ENCODE measurements around the gene NSF. TPM values are rescaled to one million over a fixed set of nuclear protein-coding genes. Genes with fewer than 3 reads are reported as not detected.
"Not testable (repeated sequence)": the region's sequence is repeated elsewhere in the genome, so short reads cannot be mapped to it uniquely, and the experiment has no call there.

NSF gene
- total RNA-seq, 2 experiments from 2014 or later = 23.8 to 24.3 TPM

DNA sequence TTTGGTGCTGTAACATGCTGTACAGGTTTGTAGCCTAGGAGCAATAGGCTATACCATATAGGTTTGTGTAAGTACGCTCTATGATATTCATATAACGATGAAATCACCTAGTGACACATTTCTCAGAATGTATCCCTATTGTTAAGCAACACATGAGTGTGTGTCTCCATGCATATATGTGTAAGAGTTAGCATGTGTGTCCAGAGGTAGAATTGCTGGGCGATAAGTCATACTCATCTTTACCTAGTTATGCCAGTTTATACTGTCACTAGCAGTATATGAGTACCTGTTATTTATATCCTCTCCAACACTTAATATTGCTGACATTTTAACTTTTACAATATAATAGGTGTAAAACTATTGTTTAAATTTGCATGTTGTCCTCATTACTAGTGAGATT is 10.3 kb downstream of the NSF start:
- H3K4me1 Mint-ChIP-seq (ENCODE audit: low read depth); H3K36me3 Mint-ChIP-seq (ENCODE audit: low read depth); H3K4me3 Mint-ChIP-seq; H3K9me3 Mint-ChIP-seq; DNase-seq; H3K27ac Mint-ChIP-seq; CTCF ChIA-PET; intact Hi-C loops (cut with micrococcal nuclease); H3K27me3 Mint-ChIP-seq (ENCODE audit: low read depth): not testable (repeated sequence)

DNA sequence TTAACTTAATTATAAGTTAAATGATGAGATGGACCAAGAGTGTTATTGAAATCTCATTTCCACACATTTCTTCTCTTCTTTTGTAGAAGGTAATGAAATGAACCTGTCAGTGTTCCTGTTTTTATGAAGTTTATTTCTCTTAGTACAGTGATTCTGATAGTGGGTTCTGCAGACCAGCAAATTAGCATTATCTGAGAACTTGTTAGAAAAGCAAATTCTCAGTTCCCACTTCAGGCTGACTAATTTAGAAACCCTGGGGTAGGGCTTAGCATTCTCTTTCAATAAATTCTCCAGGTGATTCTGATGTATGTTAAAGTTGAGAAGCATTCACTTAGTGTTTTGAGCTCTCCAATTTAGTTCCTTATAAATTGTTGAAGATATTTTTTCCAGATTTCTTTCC is 12.7 kb downstream of the NSF start:
- peak; percentile 5 for DNase-seq
- H3K4me1 Mint-ChIP-seq (ENCODE audit: low read depth); H3K9me3 Mint-ChIP-seq; CTCF ChIA-PET; H3K36me3 Mint-ChIP-seq (ENCODE audit: low read depth); H3K27ac Mint-ChIP-seq; intact Hi-C loops (cut with micrococcal nuclease); H3K4me3 Mint-ChIP-seq; H3K27me3 Mint-ChIP-seq (ENCODE audit: low read depth): not testable (repeated sequence)

DNA sequence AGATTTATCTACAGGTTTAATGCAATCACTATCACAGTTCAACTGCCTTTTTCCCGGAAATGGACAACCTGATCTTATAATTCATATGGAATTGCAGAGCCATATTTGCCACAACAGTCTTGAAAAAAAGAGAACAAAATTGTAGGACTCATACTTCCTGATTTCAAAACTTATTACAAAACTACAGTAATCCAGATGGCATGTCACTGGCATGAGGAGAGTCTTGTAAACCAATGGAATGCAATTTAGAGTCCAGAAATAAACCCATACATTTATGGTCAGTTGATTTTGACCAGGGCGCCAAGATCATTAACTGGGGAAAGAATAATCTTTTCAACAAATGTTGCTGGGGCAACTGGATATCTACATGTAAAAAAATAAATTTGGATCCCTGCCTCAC is 20.8 kb downstream of the NSF start:
- H3K27ac Mint-ChIP-seq; H3K4me3 Mint-ChIP-seq; H3K9me3 Mint-ChIP-seq; CTCF ChIA-PET; H3K27me3 Mint-ChIP-seq (ENCODE audit: low read depth); H3K36me3 Mint-ChIP-seq (ENCODE audit: low read depth); H3K4me1 Mint-ChIP-seq (ENCODE audit: low read depth); intact Hi-C loops (cut with micrococcal nuclease); DNase-seq: not testable (repeated sequence)

DNA sequence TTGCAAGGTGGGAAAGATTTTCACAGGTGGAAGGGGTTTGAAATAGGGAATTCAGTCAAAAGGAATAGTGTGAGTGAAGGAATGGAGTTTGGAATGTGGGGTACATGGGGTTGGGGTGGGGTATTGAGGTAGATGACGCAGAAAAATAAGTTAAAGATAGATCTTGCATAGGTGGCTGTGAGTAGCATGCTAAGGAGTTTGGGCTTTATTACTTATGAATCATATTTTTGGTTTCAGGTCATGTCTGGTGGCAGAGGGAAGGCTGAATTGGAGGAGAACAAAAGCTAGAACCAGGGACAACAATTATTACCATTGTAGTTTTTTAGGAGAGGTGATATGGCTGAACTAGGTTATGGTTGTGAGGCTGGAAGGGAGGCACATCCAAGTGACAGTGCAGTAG is 23.4 kb downstream of the NSF start:
- CTCF ChIA-PET; H3K27ac Mint-ChIP-seq; DNase-seq; H3K4me3 Mint-ChIP-seq; intact Hi-C loops (cut with micrococcal nuclease); H3K27me3 Mint-ChIP-seq (ENCODE audit: low read depth); H3K36me3 Mint-ChIP-seq (ENCODE audit: low read depth); H3K9me3 Mint-ChIP-seq; H3K4me1 Mint-ChIP-seq (ENCODE audit: low read depth): not testable (repeated sequence)

DNA sequence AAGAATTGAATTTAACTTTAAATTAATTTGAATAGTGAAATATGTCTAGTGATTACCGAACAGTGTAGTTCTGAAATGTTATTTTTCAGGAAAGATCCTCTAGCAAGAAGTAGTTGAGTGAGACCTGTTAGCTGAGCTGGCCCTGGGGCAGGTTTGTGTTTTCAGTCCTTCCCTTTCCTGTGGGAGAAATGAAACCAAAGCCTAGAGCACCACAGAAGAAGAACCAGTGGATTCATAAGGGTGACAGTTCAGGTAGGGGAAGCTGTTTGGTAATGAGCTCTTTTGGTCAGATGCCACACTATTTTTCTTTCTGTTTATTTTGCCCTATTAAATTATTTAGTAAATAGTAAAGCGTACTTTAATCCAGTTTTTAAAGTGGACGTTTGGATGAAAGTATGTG is 26.7 kb downstream of the NSF start:
- H3K27me3 Mint-ChIP-seq (ENCODE audit: low read depth); intact Hi-C loops (cut with micrococcal nuclease); H3K4me1 Mint-ChIP-seq (ENCODE audit: low read depth); H3K36me3 Mint-ChIP-seq (ENCODE audit: low read depth); H3K4me3 Mint-ChIP-seq; H3K27ac Mint-ChIP-seq; H3K9me3 Mint-ChIP-seq; DNase-seq; CTCF ChIA-PET: not testable (repeated sequence)

DNA sequence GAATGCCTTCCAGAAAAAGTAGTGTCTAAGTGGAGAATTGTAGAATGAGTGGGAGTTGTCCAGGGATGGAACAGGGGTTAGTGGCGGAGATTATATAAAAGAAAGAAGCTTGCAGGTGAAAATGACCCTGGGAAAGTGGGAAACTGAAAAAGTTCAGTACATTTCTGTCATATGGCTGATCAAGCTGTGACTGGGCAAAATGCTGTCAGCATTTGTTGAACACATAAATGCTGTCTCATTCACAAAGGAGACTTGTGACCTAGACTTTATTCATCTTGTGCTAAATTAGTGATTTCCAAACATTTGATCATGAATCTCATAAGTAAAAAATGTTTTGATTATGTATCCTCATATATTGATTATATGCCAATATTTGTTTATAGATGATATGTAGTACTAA is 28.5 kb downstream of the NSF start:
- H3K4me1 Mint-ChIP-seq (ENCODE audit: low read depth); H3K27ac Mint-ChIP-seq; DNase-seq; H3K27me3 Mint-ChIP-seq (ENCODE audit: low read depth); H3K4me3 Mint-ChIP-seq; H3K36me3 Mint-ChIP-seq (ENCODE audit: low read depth); H3K9me3 Mint-ChIP-seq; CTCF ChIA-PET; intact Hi-C loops (cut with micrococcal nuclease): not testable (repeated sequence)

DNA sequence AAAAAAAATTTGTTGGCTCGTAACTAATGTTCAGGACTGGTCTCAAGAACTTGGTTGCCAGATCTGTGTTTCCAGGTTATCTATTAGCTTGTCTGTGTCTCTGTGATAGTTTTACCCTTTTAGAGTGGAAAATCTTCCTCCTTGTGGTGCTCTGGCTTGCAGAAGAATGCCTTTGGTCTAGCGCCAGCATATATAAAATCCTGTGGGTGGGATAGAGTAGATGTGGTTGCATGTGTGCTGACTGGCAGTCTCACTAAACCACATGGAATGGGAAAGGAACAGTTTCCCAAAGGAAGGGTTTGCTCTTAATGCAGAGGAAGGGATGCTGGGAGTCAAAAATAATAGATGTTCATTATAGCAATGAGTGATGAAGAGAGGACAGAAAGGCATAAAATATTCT is 33.3 kb downstream of the NSF start:
- H3K4me3 Mint-ChIP-seq; H3K27me3 Mint-ChIP-seq (ENCODE audit: low read depth); intact Hi-C loops (cut with micrococcal nuclease); H3K36me3 Mint-ChIP-seq (ENCODE audit: low read depth); H3K9me3 Mint-ChIP-seq; H3K4me1 Mint-ChIP-seq (ENCODE audit: low read depth); DNase-seq; H3K27ac Mint-ChIP-seq; CTCF ChIA-PET: not testable (repeated sequence)

DNA sequence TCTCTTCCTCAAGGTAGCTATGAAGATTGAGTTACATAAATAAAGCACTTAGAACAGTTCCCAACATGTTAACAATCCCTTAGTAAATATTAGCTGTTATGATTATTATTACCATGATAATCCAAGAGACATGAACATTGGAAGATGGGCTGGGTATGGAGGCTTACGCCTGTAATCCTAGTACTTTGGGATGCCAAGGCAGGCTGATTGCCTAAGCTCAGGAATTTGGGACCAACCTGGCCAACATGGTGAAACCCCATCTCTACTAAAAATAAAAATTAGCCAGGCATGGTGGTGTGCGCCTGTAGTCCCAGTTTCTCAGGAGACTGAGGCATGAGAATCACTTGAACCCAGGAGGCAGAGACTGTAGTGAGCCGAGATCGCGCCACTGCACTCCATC is 34.3 kb downstream of the NSF start:
- DNase-seq; H3K36me3 Mint-ChIP-seq (ENCODE audit: low read depth); intact Hi-C loops (cut with micrococcal nuclease); H3K4me3 Mint-ChIP-seq; H3K27ac Mint-ChIP-seq; H3K9me3 Mint-ChIP-seq; H3K4me1 Mint-ChIP-seq (ENCODE audit: low read depth); H3K27me3 Mint-ChIP-seq (ENCODE audit: low read depth); CTCF ChIA-PET: not testable (repeated sequence)

DNA sequence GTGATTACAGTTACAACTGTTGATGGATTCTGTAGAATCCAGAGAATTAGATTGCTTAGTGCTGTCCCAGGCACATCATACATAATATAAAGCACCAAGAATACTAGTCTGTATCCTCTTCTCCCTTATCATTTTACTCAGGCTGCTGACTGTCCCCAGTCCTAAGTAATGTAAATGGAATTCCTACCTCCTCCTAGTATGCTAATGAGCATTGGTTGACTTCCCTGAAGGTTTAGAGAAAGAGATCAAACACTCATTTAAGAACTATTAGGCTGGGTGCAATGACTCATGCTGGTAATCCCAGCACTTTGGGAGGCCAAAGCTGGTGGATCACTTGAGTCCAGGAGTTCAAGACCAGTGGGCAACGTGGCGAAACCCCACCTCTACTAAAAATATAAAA is 37.0 kb downstream of the NSF start:
- intact Hi-C loops (cut with micrococcal nuclease); H3K9me3 Mint-ChIP-seq; H3K27me3 Mint-ChIP-seq (ENCODE audit: low read depth); DNase-seq; H3K36me3 Mint-ChIP-seq (ENCODE audit: low read depth); CTCF ChIA-PET; H3K27ac Mint-ChIP-seq; H3K4me1 Mint-ChIP-seq (ENCODE audit: low read depth); H3K4me3 Mint-ChIP-seq: not testable (repeated sequence)

DNA sequence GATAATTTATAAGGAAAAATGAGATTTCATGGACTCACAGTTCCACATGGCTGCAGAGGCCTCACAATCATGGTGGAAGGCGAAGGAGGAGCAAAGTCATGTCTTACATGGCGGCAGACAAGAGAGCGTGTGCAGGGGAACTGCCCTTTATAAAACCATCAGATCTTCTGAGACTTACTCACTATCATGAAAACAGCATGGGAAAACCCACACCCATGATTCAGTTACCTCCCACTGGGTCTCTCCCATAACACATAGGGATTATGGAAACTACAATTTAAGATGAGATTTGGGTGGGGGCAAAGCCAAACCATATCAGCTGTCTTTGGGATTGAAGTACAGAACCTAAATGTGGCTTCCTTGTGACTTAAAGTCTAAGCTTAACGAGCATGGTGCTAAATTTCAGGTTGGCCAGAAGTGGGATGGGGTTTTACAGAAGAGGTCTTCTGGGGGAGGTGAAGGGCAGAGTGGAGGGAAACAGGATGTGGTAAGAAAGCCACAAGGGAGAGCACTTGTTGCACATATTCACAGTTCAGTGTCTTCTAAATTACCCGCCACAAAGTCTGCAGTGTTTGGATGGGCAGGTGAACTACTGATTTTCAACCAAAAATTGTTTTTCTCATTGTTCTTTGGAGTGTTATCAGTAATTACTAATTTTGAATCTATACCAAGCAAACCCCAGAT is 38.4 kb downstream of the NSF start:
- H3K4me1 Mint-ChIP-seq (ENCODE audit: low read depth); H3K4me3 Mint-ChIP-seq; intact Hi-C loops (cut with micrococcal nuclease); H3K27ac Mint-ChIP-seq; DNase-seq; H3K27me3 Mint-ChIP-seq (ENCODE audit: low read depth); H3K9me3 Mint-ChIP-seq; H3K36me3 Mint-ChIP-seq (ENCODE audit: low read depth); CTCF ChIA-PET: not testable (repeated sequence)

DNA sequence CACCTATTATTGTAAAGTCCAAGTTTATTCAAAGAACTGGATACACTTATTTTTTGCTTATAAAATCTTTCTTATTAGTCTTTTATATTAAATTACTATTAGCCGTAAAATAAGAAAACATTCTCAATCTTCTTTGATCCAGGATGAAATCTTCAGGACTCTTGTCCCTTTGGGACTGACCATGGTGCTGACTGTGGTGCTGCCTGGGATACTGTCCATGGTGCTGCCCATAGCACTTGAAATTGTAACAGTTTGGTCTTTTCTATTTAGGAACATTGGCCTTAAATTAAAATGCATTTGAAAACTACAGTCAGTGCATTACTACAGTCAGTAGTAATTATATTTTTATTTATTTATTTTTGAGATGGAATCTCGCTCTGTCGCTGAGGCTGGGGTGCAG is 41.7 kb downstream of the NSF start:
- CTCF ChIA-PET; H3K4me3 Mint-ChIP-seq; H3K9me3 Mint-ChIP-seq; intact Hi-C loops (cut with micrococcal nuclease); H3K36me3 Mint-ChIP-seq (ENCODE audit: low read depth); H3K4me1 Mint-ChIP-seq (ENCODE audit: low read depth); H3K27me3 Mint-ChIP-seq (ENCODE audit: low read depth); DNase-seq; H3K27ac Mint-ChIP-seq: not testable (repeated sequence)

DNA sequence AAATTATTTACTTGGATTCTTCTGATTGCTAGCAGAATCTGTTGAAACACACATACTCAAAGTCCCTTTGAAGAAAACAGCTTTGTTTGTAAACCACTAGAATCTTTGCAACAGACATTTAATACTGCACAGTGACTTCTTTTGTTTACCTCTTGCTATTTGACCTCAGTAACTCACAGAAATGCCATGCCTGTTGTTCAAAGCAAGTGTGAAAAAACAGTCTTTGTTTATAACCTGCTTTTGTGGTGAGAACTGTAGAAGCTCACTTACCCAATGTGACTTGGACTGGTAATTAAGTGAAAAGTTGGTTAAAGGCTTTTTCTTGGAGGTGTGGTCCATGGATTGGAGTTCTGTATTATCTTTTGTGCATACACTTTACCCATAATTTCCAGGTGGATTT is 44.4 kb downstream of the NSF start:
- H3K9me3 Mint-ChIP-seq; intact Hi-C loops (cut with micrococcal nuclease); H3K27me3 Mint-ChIP-seq (ENCODE audit: low read depth); H3K4me1 Mint-ChIP-seq (ENCODE audit: low read depth); H3K4me3 Mint-ChIP-seq; CTCF ChIA-PET; DNase-seq; H3K27ac Mint-ChIP-seq; H3K36me3 Mint-ChIP-seq (ENCODE audit: low read depth): not testable (repeated sequence)

DNA sequence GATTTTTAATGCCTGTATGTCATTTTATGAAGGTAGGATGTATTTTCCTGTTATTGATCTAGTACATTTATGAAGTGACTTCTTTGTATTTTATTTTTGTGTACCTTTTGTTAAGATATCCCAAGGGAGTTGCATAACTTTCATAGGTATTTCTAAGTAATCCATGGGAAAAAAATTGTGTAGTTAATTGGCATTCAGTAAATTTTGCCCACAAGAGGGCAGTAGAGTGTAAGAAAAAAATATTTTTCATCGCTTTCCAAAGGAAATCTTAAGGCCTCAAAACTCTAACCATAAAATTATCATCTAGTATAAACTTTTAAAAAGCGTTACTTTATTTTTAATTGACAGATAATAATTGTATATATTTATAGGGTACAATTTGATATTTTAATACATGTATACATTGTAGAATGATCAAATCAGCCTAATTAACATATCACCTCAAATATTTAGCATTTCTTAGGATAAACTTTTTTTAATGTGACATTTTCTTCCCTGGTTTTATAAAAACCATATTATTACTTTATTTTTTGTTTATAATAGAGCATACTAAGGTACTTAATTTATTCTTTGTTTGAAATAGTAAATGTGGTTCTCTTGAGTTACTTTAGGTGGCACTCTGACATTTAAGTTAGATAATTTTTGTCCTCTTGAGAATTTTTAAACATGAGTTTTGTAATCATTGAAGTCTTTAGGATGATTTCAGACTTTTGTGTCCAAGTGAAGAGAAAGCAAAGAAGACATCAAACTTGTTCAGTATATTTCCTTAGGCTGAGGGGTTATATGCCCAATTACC is 51.6 kb downstream of the NSF start:
- H3K36me3 Mint-ChIP-seq (ENCODE audit: low read depth); H3K4me1 Mint-ChIP-seq (ENCODE audit: low read depth); H3K4me3 Mint-ChIP-seq; CTCF ChIA-PET; H3K27me3 Mint-ChIP-seq (ENCODE audit: low read depth); intact Hi-C loops (cut with micrococcal nuclease); H3K9me3 Mint-ChIP-seq; H3K27ac Mint-ChIP-seq; DNase-seq: not testable (repeated sequence)

Measured in activated naive CD4-positive, alpha-beta T cell treated with anti-CD3 and anti-CD28 coated beads for 36 hours (primary cell).